ENCODE results near the gene USP36.

GRCh38 chr17:78785011-78785662 lies 55.5 kb downstream of the USP36 start:
- TF ChIP-seq EZH2 (IDR thresholded peaks at IDR 0.05) = no peak
- TF ChIP-seq POLR2AphosphoS5 (IDR thresholded peaks at IDR 0.05; ENCODE audit: borderline replicate concordance, low read depth, low read length) = no peak
- TF ChIP-seq FOXP2 (optimal IDR thresholded peaks at IDR 0.05; ENCODE audit: control extremely low read depth, extremely low read length, insufficient read depth) = no peak
